Cardiac septum (tissue), 1 donor: Measurements from ENCODE around the gene CMKLR1. TPM values are rescaled to one million over a fixed set of nuclear protein-coding genes. Genes with fewer than 3 reads are reported as not detected.

ENCODE experiments used
- DNase-seq: peaks from one replicate; pipeline ENCODE4 v3.0.0-alpha.2; 2020; ENCODE audit warnings: low spot score
- intact Hi-C: fragments of 100-400 bp; cut with DNase I; formaldehyde crosslinking; loops from one replicate; pipeline ENCODE4 v1.14.0; 2022
- total RNA-seq: library from RNA; stranded (reverse); fragmentation: NEBNext Ultra II Directional; extraction: Animal tissue kit (Norgen Biotek cat#: 25700); gene quantifications from one replicate; pipeline ENCODE4 v1.2.1, GENCODE V29; 2021
- donor health status: DM: no; HTN: no; CAD: no.

Gene CMKLR1
- total RNA-seq, 1 donor from 2014 or later = 21.0 TPM

- intact Hi-C loops = no loop called here
These were observed 25.8 kb upstream of the CMKLR1 start for GRCh38 chr12:108364879-108365278.

GRCh38 chr12:108363565-108363964 lies 24.5 kb upstream of the CMKLR1 start:
- intact Hi-C loops = no loop called here
- DNase-seq = no peak

More at GRCh38 chr12:108364879-108365278, 25.8 kb upstream of the CMKLR1 start:
- DNase-seq = no peak

- intact Hi-C loops = no loop called here
- no peak for DNase-seq
These were observed 24.1 kb upstream of the CMKLR1 start for GRCh38 chr12:108363165-108363564.

- intact Hi-C loops = no loop called here
- no peak for DNase-seq
These were observed 22.5 kb upstream of the CMKLR1 start for GRCh38 chr12:108361606-108362005.

- DNase-seq = no peak
- intact Hi-C loops = no loop called here
These were observed 21.4 kb upstream of the CMKLR1 start for GRCh38 chr12:108360487-108360886.

GRCh38 chr12:108360057-108360456 lies 20.9 kb upstream of the CMKLR1 start:
- intact Hi-C loops = no loop called here
- no peak for DNase-seq

- intact Hi-C loops = no loop called here
- no peak for DNase-seq
These were observed 19.5 kb upstream of the CMKLR1 start for GRCh38 chr12:108358580-108358965.

GRCh38 chr12:108357834-108358579 lies 18.9 kb upstream of the CMKLR1 start:
- no peak for DNase-seq
- intact Hi-C loops = no loop called here

- no peak for DNase-seq
- intact Hi-C loops = no loop called here
These were observed 18.0 kb upstream of the CMKLR1 start for GRCh38 chr12:108356835-108357806.

- DNase-seq = no peak
- intact Hi-C loops = no loop called here
These were observed 16.0 kb upstream of the CMKLR1 start for GRCh38 chr12:108355069-108355468.

GRCh38 chr12:108352591-108352990 lies 13.5 kb upstream of the CMKLR1 start:
- no peak for DNase-seq
- intact Hi-C loops = no loop called here

GRCh38 chr12:108350511-108350910 lies 11.4 kb upstream of the CMKLR1 start:
- intact Hi-C loops = no loop called here
- DNase-seq = no peak

- no peak for DNase-seq
- intact Hi-C loops = no loop called here
These were observed 10.2 kb upstream of the CMKLR1 start for GRCh38 chr12:108349278-108349688.

GRCh38 chr12:108348842-108349241 lies 9.7 kb upstream of the CMKLR1 start:
- intact Hi-C loops = no loop called here
- DNase-seq = no peak

GRCh38 chr12:108346727-108347710 lies 7.9 kb upstream of the CMKLR1 start:
- no peak for DNase-seq
- intact Hi-C loops = no loop called here

GRCh38 chr12:108345716-108346633 lies 6.9 kb upstream of the CMKLR1 start:
- DNase-seq = peak; percentile 49
- intact Hi-C loops = no loop called here

GRCh38 chr12:108342985-108343384 lies 3.9 kb upstream of the CMKLR1 start:
- no peak for DNase-seq
- intact Hi-C loops = no loop called here
